ENCODE results near the gene TJP3. TPM values are rescaled to one million over a fixed set of nuclear protein-coding genes. Genes with fewer than 3 reads are reported as not detected.
"Not testable (repeated sequence)": the region's sequence is repeated elsewhere in the genome, so short reads cannot be mapped to it uniquely, and the experiment has no call there.

The TJP3 gene
- total RNA-seq, 1 donor from 2014 or later, result 20.0 TPM

GRCh38 chr19:3760871-3761361 lies 52.7 kb downstream of the TJP3 start:
- TF ChIP-seq, protein P1, sequence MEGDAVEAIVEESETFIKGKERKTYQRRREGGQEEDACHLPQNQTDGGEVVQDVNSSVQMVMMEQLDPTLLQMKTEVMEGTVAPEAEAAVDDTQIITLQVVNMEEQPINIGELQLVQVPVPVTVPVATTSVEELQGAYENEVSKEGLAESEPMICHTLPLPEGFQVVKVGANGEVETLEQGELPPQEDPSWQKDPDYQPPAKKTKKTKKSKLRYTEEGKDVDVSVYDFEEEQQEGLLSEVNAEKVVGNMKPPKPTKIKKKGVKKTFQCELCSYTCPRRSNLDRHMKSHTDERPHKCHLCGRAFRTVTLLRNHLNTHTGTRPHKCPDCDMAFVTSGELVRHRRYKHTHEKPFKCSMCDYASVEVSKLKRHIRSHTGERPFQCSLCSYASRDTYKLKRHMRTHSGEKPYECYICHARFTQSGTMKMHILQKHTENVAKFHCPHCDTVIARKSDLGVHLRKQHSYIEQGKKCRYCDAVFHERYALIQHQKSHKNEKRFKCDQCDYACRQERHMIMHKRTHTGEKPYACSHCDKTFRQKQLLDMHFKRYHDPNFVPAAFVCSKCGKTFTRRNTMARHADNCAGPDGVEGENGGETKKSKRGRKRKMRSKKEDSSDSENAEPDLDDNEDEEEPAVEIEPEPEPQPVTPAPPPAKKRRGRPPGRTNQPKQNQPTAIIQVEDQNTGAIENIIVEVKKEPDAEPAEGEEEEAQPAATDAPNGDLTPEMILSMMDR (conservative IDR thresholded peaks at IDR 0.05), result no peak
- peak overlapping the region; percentile 99 for H3K27ac Mint-ChIP-seq

DNA sequence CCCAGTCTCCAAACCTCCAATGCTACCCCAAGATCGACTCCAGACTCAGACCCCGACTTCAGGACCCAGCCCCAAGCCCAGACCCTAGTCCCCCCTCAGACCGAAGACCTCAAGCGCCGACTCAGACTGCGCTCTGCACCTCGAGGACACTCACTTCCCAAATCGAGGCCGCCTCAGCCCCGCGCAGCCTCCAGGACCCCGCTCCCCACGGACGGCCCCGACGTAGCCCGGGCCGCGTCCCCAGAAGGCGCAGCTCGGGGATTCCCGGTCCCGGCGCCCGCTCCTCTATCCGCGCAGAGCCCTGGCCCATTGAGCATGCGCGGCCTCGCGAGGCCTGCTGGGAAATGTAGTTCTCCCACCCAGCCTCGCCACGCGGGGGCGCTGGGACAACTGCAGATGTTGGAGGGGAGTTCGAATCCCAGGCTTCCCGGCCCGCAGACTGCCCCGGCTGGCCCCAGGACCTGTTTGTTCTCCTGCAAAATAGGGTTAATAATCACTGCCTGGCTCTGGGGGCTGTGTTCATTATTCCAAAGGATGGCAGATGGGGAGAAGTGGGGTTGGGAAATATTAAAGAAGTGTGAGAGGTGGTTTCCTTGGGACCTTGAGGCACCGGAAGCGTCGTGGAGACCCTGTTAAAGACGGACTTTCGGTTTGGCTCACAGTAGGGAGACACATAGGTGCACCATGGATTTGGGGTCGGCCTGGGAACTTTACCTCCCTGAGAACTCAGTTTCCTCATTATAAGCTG lies 53.4 kb downstream of the TJP3 start, which contains the start of gene APBA3:
TSS of gene APBA3 (minus strand) at position 311 of the 748 bp plus-strand sequence. CDS start 1,428 bp downstream, outside the sequence.
- peaks cover 12% of the 10 kb centered on the region for H3K4me1 Mint-ChIP-seq (ENCODE audit: unreplicated experiment)
- TF ChIP-seq, protein P1 (conservative IDR thresholded peaks at IDR 0.05), result peak; percentile 65
- no peaks in the 10 kb centered on the region for H3K27me3 Mint-ChIP-seq

More at GRCh38 chr19:3760871-3761361, 52.7 kb downstream of the TJP3 start:
- Mint-ChIP-seq H3K27me3 (no peaks in the 10 kb centered on the region), H3K4me1 (ENCODE audit: unreplicated experiment) (peaks cover 12% of the 10 kb centered on the region), H3K4me3 (peak overlapping the region; percentile 98), H3K9me3 (no peaks in the 10 kb centered on the region), H3K36me3 (peaks cover 5% of the 10 kb centered on the region)
- no peak for DNase-seq (ENCODE audit: extremely low spot score, unreplicated experiment)

DNA sequence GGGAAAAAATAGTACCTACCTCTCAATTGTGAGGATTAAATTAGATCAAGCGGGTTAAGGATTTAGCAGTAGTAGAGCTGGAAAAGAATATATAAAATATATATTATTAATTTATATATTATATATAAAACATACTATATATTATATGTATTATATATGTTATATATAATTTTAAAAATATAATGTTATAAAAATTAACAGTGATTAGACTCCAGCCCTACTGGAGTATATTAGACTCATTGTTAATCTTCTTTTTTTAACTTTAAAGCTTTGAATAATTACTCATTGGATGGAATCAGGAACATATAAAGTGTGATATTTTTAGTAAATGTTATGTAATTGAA lies 53.9 kb downstream of the TJP3 start:
- Mint-ChIP-seq H3K27me3 (no peaks in the 10 kb centered on the region), H3K4me1 (ENCODE audit: unreplicated experiment) (peaks cover 12% of the 10 kb centered on the region), H3K9me3 (no peaks in the 10 kb centered on the region), H3K4me3 (peak overlapping the region; percentile 99), H3K36me3 (peaks cover 5% of the 10 kb centered on the region), H3K27ac (peak overlapping the region; percentile 99)
- no peak for DNase-seq (ENCODE audit: extremely low spot score, unreplicated experiment)
- TF ChIP-seq, protein P1 (conservative IDR thresholded peaks at IDR 0.05), result no peak

More for the DNA sequence above, 53.4 kb downstream of the TJP3 start, which contains the start of gene APBA3:
- Mint-ChIP-seq H3K9me3 (no peaks in the 10 kb centered on the region), H3K36me3 (peaks cover 5% of the 10 kb centered on the region), H3K4me3 (peak within 1 kb of the TSS; percentile 99), H3K27ac (peak within 1 kb of the TSS; percentile 99)
- DNase-seq (ENCODE audit: extremely low spot score, unreplicated experiment), result peak; percentile 95

DNA sequence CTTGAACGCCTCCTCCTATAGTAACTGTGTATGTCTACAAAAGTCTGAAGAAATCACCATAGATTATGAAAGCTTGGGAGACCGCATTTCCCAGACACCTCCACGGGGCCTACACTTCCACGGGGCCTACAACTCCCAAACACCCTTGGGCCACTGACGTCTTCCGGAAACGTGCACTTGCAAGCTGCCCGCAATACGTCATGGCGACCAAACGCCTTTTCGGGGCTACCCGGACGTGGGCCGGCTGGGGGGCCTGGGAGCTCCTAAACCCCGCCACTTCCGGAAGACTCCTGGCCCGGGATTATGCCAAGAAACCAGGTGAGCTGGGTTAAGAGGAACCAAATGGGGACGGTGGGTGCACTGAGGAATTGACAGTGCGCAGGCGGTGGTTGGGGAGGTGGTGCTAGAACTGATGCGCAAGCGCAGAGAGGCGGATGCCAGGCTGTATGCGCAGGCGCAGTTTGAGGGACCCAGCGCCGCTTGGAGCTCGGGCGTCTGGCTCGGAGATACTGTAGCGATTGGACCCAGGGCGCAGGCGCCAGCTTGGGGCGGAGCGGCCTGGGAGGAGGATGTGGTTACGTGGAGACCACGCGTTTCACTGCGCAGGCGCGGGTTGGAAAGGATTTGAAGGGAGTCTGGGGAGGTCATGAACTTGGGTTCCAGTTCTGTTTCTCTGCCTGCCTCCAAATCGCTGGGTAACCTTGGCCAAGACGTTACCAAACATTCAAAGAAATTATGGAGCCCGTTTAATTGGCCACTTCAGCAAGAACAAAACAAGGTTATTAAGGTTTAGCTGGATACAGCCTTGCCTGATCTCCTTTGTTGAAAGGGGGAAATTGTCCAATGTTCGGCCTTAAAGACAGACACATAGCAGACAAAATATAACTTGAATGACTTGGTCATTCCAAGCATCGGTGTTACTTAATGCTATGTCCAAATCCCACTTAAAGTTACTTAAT lies 54.6 kb downstream of the TJP3 start, which contains the start of gene MRPL54:
TSS of gene MRPL54 (plus strand) at position 182 of the 959 bp plus-strand sequence. CDS start at position 201, 19 bp downstream.
- TF ChIP-seq, protein P1 (conservative IDR thresholded peaks at IDR 0.05), result no peak
- peak within 1 kb of the TSS; percentile 99 for H3K27ac Mint-ChIP-seq
- peak; percentile 100 for DNase-seq (ENCODE audit: extremely low spot score, unreplicated experiment)
- peaks cover 12% of the 10 kb centered on the region for H3K4me1 Mint-ChIP-seq (ENCODE audit: unreplicated experiment)
- peak within 1 kb of the TSS; percentile 99 for H3K4me3 Mint-ChIP-seq
- peaks cover 5% of the 10 kb centered on the region for H3K36me3 Mint-ChIP-seq
- H3K27me3 Mint-ChIP-seq, result no peaks in the 10 kb centered on the region
- H3K9me3 Mint-ChIP-seq, result no peaks in the 10 kb centered on the region

- peaks cover 5% of the 10 kb centered on the region for H3K36me3 Mint-ChIP-seq
- TF ChIP-seq, protein P1 (conservative IDR thresholded peaks at IDR 0.05), result no peak
- no peak overlapping the region for H3K4me3 Mint-ChIP-seq
- peaks cover 12% of the 10 kb centered on the region for H3K4me1 Mint-ChIP-seq (ENCODE audit: unreplicated experiment)
- no peak overlapping the region for H3K27ac Mint-ChIP-seq
- no peaks in the 10 kb centered on the region for H3K9me3 Mint-ChIP-seq
- H3K27me3 Mint-ChIP-seq, result no peaks in the 10 kb centered on the region
- no peak for DNase-seq (ENCODE audit: extremely low spot score, unreplicated experiment)
Observed at GRCh38 chr19:3765121-3765520, 56.9 kb downstream of the TJP3 start.

- H3K36me3 Mint-ChIP-seq; H3K4me3 Mint-ChIP-seq; H3K27ac Mint-ChIP-seq; H3K9me3 Mint-ChIP-seq; DNase-seq (ENCODE audit: extremely low spot score, unreplicated experiment); H3K27me3 Mint-ChIP-seq: not testable (repeated sequence)
- H3K4me1 Mint-ChIP-seq (ENCODE audit: unreplicated experiment), result peaks cover 12% of the 10 kb centered on the region
Observed at GRCh38 chr19:3765757-3766156, 57.6 kb downstream of the TJP3 start.

All from type B pancreatic cell (in vitro differentiated cells).